ENCODE data around the gene COA5.

COA5 gene

GRCh38 chr2:98555696-98556095, 52.6 kb downstream of the COA5 start:
- H3K79me2 ChIP-seq (ENCODE audit: low read length), result no peaks in the 10 kb centered on the region
- H3K9me3 ChIP-seq (ENCODE audit: insufficient read depth, low read length), result no peaks in the 10 kb centered on the region
- no peak overlapping the region for H3K27ac ChIP-seq (ENCODE audit: low read length)
- no peak overlapping the region for H3K9ac ChIP-seq (ENCODE audit: low read length)
- no peaks in the 10 kb centered on the region for H3K27me3 ChIP-seq (ENCODE audit: low read depth, low read length)
- TF ChIP-seq EZH2phosphoT487 (IDR thresholded peaks at IDR 0.05; ENCODE audit: low read depth), result no peak
- TF ChIP-seq CTCF (IDR thresholded peaks at IDR 0.05; ENCODE audit: low read depth, low read length), result no peak
- no peak overlapping the region for H2AFZ ChIP-seq (ENCODE audit: low read depth, low read length)
- H4K20me1 ChIP-seq (ENCODE audit: insufficient read depth, low read length), result no peaks in the 10 kb centered on the region
- no peak overlapping the region for H3K4me2 ChIP-seq (ENCODE audit: low read length)
- peaks cover 24% of the 10 kb centered on the region for H3K4me1 ChIP-seq (ENCODE audit: low read length)
- H3K36me3 ChIP-seq (replicated peaks; ENCODE audit: low read depth, low read length), result peaks cover 24% of the 10 kb centered on the region
- no peak overlapping the region for H3K4me3 ChIP-seq (ENCODE audit: low read length)

GRCh38 chr2:98554116-98554861, 54.0 kb downstream of the COA5 start:
- no peaks in the 10 kb centered on the region for H3K79me2 ChIP-seq (ENCODE audit: low read length)
- H3K27ac ChIP-seq (ENCODE audit: low read length), result no peak overlapping the region
- H3K4me3 ChIP-seq (ENCODE audit: low read length), result no peak overlapping the region
- no peak overlapping the region for H3K9ac ChIP-seq (ENCODE audit: low read length)
- no peak for TF ChIP-seq CTCF (IDR thresholded peaks at IDR 0.05; ENCODE audit: low read depth, low read length)
- TF ChIP-seq EZH2phosphoT487 (IDR thresholded peaks at IDR 0.05; ENCODE audit: low read depth), result no peak
- H3K27me3 ChIP-seq (ENCODE audit: low read depth, low read length), result no peaks in the 10 kb centered on the region
- H3K9me3 ChIP-seq (ENCODE audit: insufficient read depth, low read length), result no peaks in the 10 kb centered on the region
- H3K4me1 ChIP-seq (ENCODE audit: low read length), result peaks cover 37% of the 10 kb centered on the region
- no peak overlapping the region for H2AFZ ChIP-seq (ENCODE audit: low read depth, low read length)
- H4K20me1 ChIP-seq (ENCODE audit: insufficient read depth, low read length), result no peaks in the 10 kb centered on the region; the same call in 1 of the 2 replicates
- H3K4me2 ChIP-seq (ENCODE audit: low read length), result no peak overlapping the region
- H3K36me3 ChIP-seq (replicated peaks; ENCODE audit: low read depth, low read length), result peaks cover 24% of the 10 kb centered on the region

- TF ChIP-seq EZH2phosphoT487 (IDR thresholded peaks at IDR 0.05; ENCODE audit: low read depth), result no peak
- TF ChIP-seq CTCF (IDR thresholded peaks at IDR 0.05; ENCODE audit: low read depth, low read length), result no peak
These were observed 55.7 kb downstream of the COA5 start for GRCh38 chr2:98552499-98553179.

GRCh38 chr2:98551316-98551715, 57.0 kb downstream of the COA5 start:
- Histone ChIP-seq H3K9me3 (ENCODE audit: insufficient read depth, low read length) (no peaks in the 10 kb centered on the region), H3K27ac (ENCODE audit: low read length) (no peak overlapping the region), H3K36me3 (replicated peaks; ENCODE audit: low read depth, low read length) (peaks cover 25% of the 10 kb centered on the region), H3K79me2 (ENCODE audit: low read length) (no peaks in the 10 kb centered on the region), H3K4me3 (ENCODE audit: low read length) (no peak overlapping the region), H3K9ac (ENCODE audit: low read length) (no peak overlapping the region), H2AFZ (ENCODE audit: low read depth, low read length) (no peak overlapping the region), H3K27me3 (ENCODE audit: low read depth, low read length) (no peaks in the 10 kb centered on the region), H3K4me1 (ENCODE audit: low read length) (peaks cover 50% of the 10 kb centered on the region), H4K20me1 (ENCODE audit: insufficient read depth, low read length) (no peaks in the 10 kb centered on the region; the same call in 1 of the 2 replicates), H3K4me2 (ENCODE audit: low read length) (no peak overlapping the region)
- TF ChIP-seq CTCF (IDR thresholded peaks at IDR 0.05; ENCODE audit: low read depth, low read length) (no peak), EZH2phosphoT487 (IDR thresholded peaks at IDR 0.05; ENCODE audit: low read depth) (no peak)

More at GRCh38 chr2:98552499-98553179, 55.7 kb downstream of the COA5 start:
- Histone ChIP-seq H3K4me3 (ENCODE audit: low read length) (no peak overlapping the region), H3K79me2 (ENCODE audit: low read length) (no peaks in the 10 kb centered on the region), H3K9me3 (ENCODE audit: insufficient read depth, low read length) (no peaks in the 10 kb centered on the region), H3K4me2 (ENCODE audit: low read length) (no peak overlapping the region), H3K4me1 (ENCODE audit: low read length) (peaks cover 54% of the 10 kb centered on the region), H3K27ac (ENCODE audit: low read length) (no peak overlapping the region), H3K27me3 (ENCODE audit: low read depth, low read length) (no peaks in the 10 kb centered on the region), H2AFZ (ENCODE audit: low read depth, low read length) (no peak overlapping the region), H3K9ac (ENCODE audit: low read length) (no peak overlapping the region), H3K36me3 (replicated peaks; ENCODE audit: low read depth, low read length) (peaks cover 20% of the 10 kb centered on the region), H4K20me1 (ENCODE audit: insufficient read depth, low read length) (no peaks in the 10 kb centered on the region; the same call in 1 of the 2 replicates)

All from OCI-LY3 (cell line).